ENCODE results near the gene NTRK2. TPM values are rescaled to one million over a fixed set of nuclear protein-coding genes. Genes with fewer than 3 reads are reported as not detected.

The NTRK2 gene
- total and polyA plus RNA-seq, 8 donors: 6.0 to 31.4 (median 14.5) TPM

GRCh38 chr9:84874596-84874995 is 205.1 kb downstream of the NTRK2 start:
- Histone ChIP-seq H3K4me3 (no peak overlapping the region), H3K9me3 (no peaks in the 10 kb centered on the region), H3K27me3 (no peaks in the 10 kb centered on the region), H3K36me3 (no peaks in the 10 kb centered on the region), H3K27ac (no peak overlapping the region), H3K4me1 (no peaks in the 10 kb centered on the region)
- no peak for ATAC-seq
- no peak for DNase-seq
- WGBS, 2 donors: 51 to 55% methylated on average over 2 of the region's 2 CpGs
- TF ChIP-seq CTCF (IDR thresholded peaks at IDR 0.05): no peak
- no peak for FAIRE-seq
- intact Hi-C loops (cut with DNase I): no loop called here

GRCh38 chr9:84875193-84875592 is 205.7 kb downstream of the NTRK2 start:
- H3K27ac ChIP-seq: no peak overlapping the region
- WGBS, 2 donors: 74 to 79% methylated on average over 4 of the region's 4 CpGs

DNA sequence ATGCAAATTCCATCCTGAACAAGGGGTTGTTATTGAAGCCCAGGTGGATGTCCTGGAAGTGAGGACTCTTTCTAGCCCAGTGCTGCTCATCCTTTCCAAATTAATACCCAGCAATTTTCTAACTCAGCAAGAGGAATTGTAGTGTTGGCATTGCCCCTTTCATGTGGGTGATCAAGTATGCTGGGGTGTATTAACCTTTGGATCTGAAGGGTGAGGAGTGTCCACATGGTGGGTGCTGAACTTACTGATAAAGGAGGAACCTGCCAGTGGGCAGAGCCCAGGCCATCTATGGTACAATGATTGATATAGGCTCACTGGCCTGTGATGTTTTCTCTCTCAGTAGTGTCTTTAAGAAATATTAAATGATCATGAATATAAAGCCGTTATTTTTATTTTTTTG is 210.1 kb downstream of the NTRK2 start:
- 65 to 86% methylated on average over 1 of the region's 1 CpG for WGBS, 2 donors
- Histone ChIP-seq H3K4me3 (no peak overlapping the region), H3K4me1 (no peaks in the 10 kb centered on the region), H3K9me3 (no peaks in the 10 kb centered on the region), H3K27ac (no peak overlapping the region), H3K27me3 (no peaks in the 10 kb centered on the region), H3K36me3 (no peaks in the 10 kb centered on the region)
- FAIRE-seq: no peak
- no peak for DNase-seq
- no peak for TF ChIP-seq CTCF (IDR thresholded peaks at IDR 0.05)
- ATAC-seq: no peak
- intact Hi-C loops (cut with DNase I): no loop called here

More at GRCh38 chr9:84875193-84875592, 205.7 kb downstream of the NTRK2 start:
- ATAC-seq (peak in 1 of 4 donors; percentile 24), FAIRE-seq (no peak), DNase-seq (no peak)
- Histone ChIP-seq H3K9me3 (no peaks in the 10 kb centered on the region), H3K27me3 (no peaks in the 10 kb centered on the region), H3K4me3 (no peak overlapping the region), H3K4me1 (no peaks in the 10 kb centered on the region), H3K36me3 (no peaks in the 10 kb centered on the region)
- intact Hi-C loops (cut with DNase I): no loop called here
- no peak for TF ChIP-seq CTCF (IDR thresholded peaks at IDR 0.05)

GRCh38 chr9:84880835-84881234 is 211.3 kb downstream of the NTRK2 start:
- Histone ChIP-seq H3K4me3 (no peak overlapping the region), H3K27ac (no peak overlapping the region), H3K4me1 (no peaks in the 10 kb centered on the region), H3K27me3 (no peaks in the 10 kb centered on the region), H3K9me3 (no peaks in the 10 kb centered on the region), H3K36me3 (no peaks in the 10 kb centered on the region)
- ATAC-seq: no peak
- intact Hi-C loops (cut with DNase I): no loop called here
- no peak for TF ChIP-seq CTCF (IDR thresholded peaks at IDR 0.05)
- DNase-seq: no peak
- WGBS, 2 donors: 58 to 66% methylated on average over 2 of the region's 2 CpGs
- FAIRE-seq: no peak

DNA sequence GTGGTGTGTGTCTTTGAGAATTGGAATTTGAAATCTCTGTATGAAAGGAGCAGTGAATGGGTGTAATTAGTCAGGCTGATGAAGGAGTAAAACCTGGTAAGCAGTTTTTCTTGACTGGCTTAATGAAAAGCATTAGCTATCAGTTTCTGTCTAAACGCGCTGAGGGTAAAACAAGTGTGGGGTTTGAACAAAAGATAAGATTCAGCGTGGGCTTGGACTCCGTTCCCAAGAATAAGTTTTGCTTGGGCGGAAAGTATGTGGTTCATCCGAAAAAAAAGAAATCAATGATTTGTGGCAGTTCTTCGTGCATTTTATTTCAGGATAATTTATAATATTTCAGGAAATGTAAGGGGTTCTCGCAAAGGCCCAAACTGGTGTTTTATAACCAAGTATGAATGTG is 217.3 kb downstream of the NTRK2 start:
- Histone ChIP-seq H3K27me3 (no peaks in the 10 kb centered on the region), H3K27ac (no peak overlapping the region), H3K36me3 (no peaks in the 10 kb centered on the region), H3K4me1 (no peaks in the 10 kb centered on the region), H3K4me3 (no peak overlapping the region), H3K9me3 (no peaks in the 10 kb centered on the region)
- DNase-seq: no peak
- ATAC-seq: no peak
- WGBS, 2 donors: 78 to 88% methylated on average over 8 of the region's 8 CpGs
- no peak for FAIRE-seq
- TF ChIP-seq CTCF (IDR thresholded peaks at IDR 0.05): no peak
- intact Hi-C loops (cut with DNase I): no loop called here

Measured in pancreas (tissue), 10 donors.